Measurements from ENCODE around the gene MLF1.

- TF ChIP-seq EZH2 (IDR thresholded peaks at IDR 0.05) (no peak), CTCF (IDR thresholded peaks at IDR 0.05) (no peak)
Observed at GRCh38 chr3:158631981-158632380, 61.0 kb downstream of the MLF1 start.
